ENCODE measurements around the gene HTR3B.

- TF ChIP-seq CTCF (IDR thresholded peaks at IDR 0.05; ENCODE audit: poor library complexity) (no peak), EZH2 (IDR thresholded peaks at IDR 0.05; ENCODE audit: borderline replicate concordance) (no peak), EZH2phosphoT487 (IDR thresholded peaks at IDR 0.05; ENCODE audit: low read depth, severe bottlenecking, unreplicated experiment) (no peak)
These were observed 10.1 kb upstream of the HTR3B start for GRCh38 chr11:113894421-113894996.

Measured in hepatocyte (in vitro differentiated cells).